GM12874 (cell line): Measurements from ENCODE around the gene SC5D.

ENCODE experiments used
- CTCF ChIP-seq: IDR thresholded peaks from 2 replicates; pipeline ENCODE4 v1.5.1; 2011; ENCODE audit warnings: low read depth, mild to moderate bottlenecking, control low read depth, low read length, moderate library complexity; ENCODE audit not compliant: insufficient read depth

SC5D gene

GRCh38 chr11:121270001-121270678 is 22.4 kb upstream of the SC5D start:
- TF ChIP-seq CTCF, result no peak

GRCh38 chr11:121274332-121274991 is 18.1 kb upstream of the SC5D start:
- no peak for TF ChIP-seq CTCF

GRCh38 chr11:121281698-121282097 is 10.9 kb upstream of the SC5D start:
- TF ChIP-seq CTCF, result no peak

GRCh38 chr11:121282386-121282785 is 10.2 kb upstream of the SC5D start:
- TF ChIP-seq CTCF, result no peak

GRCh38 chr11:121282886-121283502 is 9.6 kb upstream of the SC5D start:
- no peak for TF ChIP-seq CTCF

- no peak for TF ChIP-seq CTCF
Measured at GRCh38 chr11:121291319-121291718, 1.3 kb upstream of the SC5D start.

- TF ChIP-seq CTCF, result no peak
Measured at GRCh38 chr11:121291896-121292494, 576 bp upstream of the SC5D start.
